Activated naive CD8-positive, alpha-beta T cell treated with anti-CD3 and anti-CD28 coated beads, Interleukin-2, amount 10 ng/mL, durations not matched to agents 7 days and 5 days (primary cell): Measurements from ENCODE around the gene UBLCP1. TPM values are rescaled to one million over a fixed set of nuclear protein-coding genes. Genes with fewer than 3 reads are reported as not detected.

Source experiments
- ATAC-seq: fragments of 150-1000 bp; cut with Tn5 transposase; one replicate; pipeline ENCODE4 v1.10.0; 2021; ENCODE audit warnings: low read depth, moderate library complexity
- POLR2A ChIA-PET: fragments of 350-600 bp; sonication (Branson Sonifier 250); formaldehyde crosslinking; loops from one replicate; lab custom pipeline; 2021; ENCODE audit warnings: antibody characterized with exemption; lab: Charles Lee
- DNase-seq: peaks from one replicate; pipeline ENCODE4 v3.0.0; 2021
- H3K27ac Mint-ChIP-seq: one replicate; pipeline ENCODE4 v1.8.0; 2022; ENCODE audit warnings: mild to moderate bottlenecking, mixed read lengths
- H3K27me3 Mint-ChIP-seq: one replicate; pipeline ENCODE4 v1.8.0; 2022; ENCODE audit warnings: mild to moderate bottlenecking, moderate library complexity, mixed read lengths
- H3K36me3 Mint-ChIP-seq: one replicate; pipeline ENCODE4 v1.8.0; 2021; ENCODE audit warnings: mild to moderate bottlenecking, mixed read lengths
- H3K4me1 Mint-ChIP-seq: one replicate; pipeline ENCODE4 v1.8.0; 2021; ENCODE audit warnings: mixed read lengths
- H3K4me3 Mint-ChIP-seq: one replicate; pipeline ENCODE4 v1.8.0; 2022; ENCODE audit warnings: mild to moderate bottlenecking, moderate library complexity, mixed read lengths
- H3K9me3 Mint-ChIP-seq: one replicate; pipeline ENCODE4 v1.8.0; 2021; ENCODE audit warnings: mixed read lengths
- total RNA-seq, 2 experiments: library from RNA; stranded (reverse); gene quantifications; one replicate each; pipeline ENCODE4 v1.2.3, GENCODE V29; 2021

The UBLCP1 gene
- total RNA-seq, 2 experiments from 2014 or later = 28.7 to 30.8 TPM

GRCh38 chr5:159303286-159303685 is 40.2 kb downstream of the UBLCP1 start:
- peaks cover 31% of the 10 kb centered on the region for H3K27me3 Mint-ChIP-seq

DNA sequence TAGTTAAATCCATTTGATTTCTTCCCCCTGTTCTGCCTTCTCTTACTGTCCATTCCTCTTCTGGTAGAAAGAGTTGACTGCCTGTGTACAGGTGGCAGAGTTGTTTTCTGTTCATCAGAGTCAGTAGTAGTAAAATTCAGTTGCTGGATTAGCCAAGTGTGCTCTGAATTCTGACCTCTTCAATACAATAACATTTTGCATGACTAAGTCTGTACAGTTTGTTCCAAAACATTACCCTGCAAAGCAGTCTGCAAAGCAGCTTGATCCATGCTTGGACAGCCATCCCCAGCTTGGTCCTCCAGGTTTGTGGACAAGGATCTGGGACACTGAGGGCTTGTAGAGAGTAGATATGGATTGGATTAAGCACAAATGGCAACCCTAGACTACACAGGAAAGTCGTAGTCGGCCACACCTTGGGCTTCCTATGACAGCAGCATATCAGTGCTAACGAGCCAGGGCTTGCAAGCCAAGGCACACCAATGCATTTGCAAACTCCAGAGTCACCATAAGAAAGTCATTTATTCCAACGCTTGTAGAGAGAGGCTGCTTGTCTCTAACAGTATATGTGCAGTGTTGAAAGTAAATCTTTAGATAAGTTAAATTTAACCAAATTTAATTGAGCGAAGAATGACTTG is 42.0 kb downstream of the UBLCP1 start:
- POLR2A ChIA-PET = no interaction called here
- DNase-seq = no peak
- no peak overlapping the region for H3K27ac Mint-ChIP-seq
- H3K4me3 Mint-ChIP-seq = no peak overlapping the region
- ATAC-seq = no peak
- peaks cover 2% of the 10 kb centered on the region for H3K36me3 Mint-ChIP-seq
- H3K27me3 Mint-ChIP-seq = peaks cover 47% of the 10 kb centered on the region
- no peaks in the 10 kb centered on the region for H3K4me1 Mint-ChIP-seq
- H3K9me3 Mint-ChIP-seq = peaks cover 17% of the 10 kb centered on the region

More at GRCh38 chr5:159303286-159303685, 40.2 kb downstream of the UBLCP1 start:
- Mint-ChIP-seq H3K27ac (no peak overlapping the region), H3K36me3 (peaks cover 6% of the 10 kb centered on the region), H3K4me3 (no peak overlapping the region), H3K9me3 (peaks cover 25% of the 10 kb centered on the region), H3K4me1 (no peaks in the 10 kb centered on the region)
- DNase-seq (no peak), ATAC-seq (no peak)
- POLR2A ChIA-PET = no interaction called here

- POLR2A ChIA-PET = no interaction called here
- DNase-seq (no peak), ATAC-seq (no peak)
- H3K27me3 Mint-ChIP-seq = peaks cover 68% of the 10 kb centered on the region
- H3K4me3 Mint-ChIP-seq = peak overlapping the region; percentile 33
- H3K4me1 Mint-ChIP-seq = peaks cover 7% of the 10 kb centered on the region
- no peaks in the 10 kb centered on the region for H3K36me3 Mint-ChIP-seq
- no peak overlapping the region for H3K27ac Mint-ChIP-seq
- no peaks in the 10 kb centered on the region for H3K9me3 Mint-ChIP-seq
Measured at GRCh38 chr5:159309689-159310433, 46.8 kb downstream of the UBLCP1 start.

- Mint-ChIP-seq H3K27me3 (peaks cover 62% of the 10 kb centered on the region), H3K4me1 (peaks cover 7% of the 10 kb centered on the region), H3K36me3 (no peaks in the 10 kb centered on the region), H3K9me3 (no peaks in the 10 kb centered on the region), H3K4me3 (peak overlapping the region; percentile 33), H3K27ac (no peak overlapping the region)
- POLR2A ChIA-PET = no interaction called here
- ATAC-seq (peak; percentile 88), DNase-seq (peak; percentile 43)
Measured at GRCh38 chr5:159310511-159310910, 47.4 kb downstream of the UBLCP1 start.

DNA sequence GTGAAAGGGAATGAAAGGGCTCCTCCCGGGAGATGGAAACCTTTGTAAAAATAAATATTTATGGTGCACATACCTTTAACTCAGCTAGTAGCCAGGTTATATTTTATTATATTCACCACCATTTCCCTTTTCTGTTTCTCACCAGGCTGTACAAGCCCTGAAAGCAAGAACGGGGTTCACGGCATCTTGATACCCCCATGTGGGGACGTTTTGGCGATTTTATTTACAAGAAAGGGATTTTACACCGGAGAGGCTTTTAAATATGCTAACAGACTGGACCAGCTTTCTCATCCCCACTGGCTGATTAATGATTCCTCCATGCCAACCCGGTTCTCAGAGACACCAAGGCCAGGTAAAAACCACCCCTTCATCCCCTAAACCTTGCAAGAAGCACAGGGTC is 48.0 kb downstream of the UBLCP1 start:
- Mint-ChIP-seq H3K27ac (no peak overlapping the region), H3K4me1 (peaks cover 7% of the 10 kb centered on the region), H3K9me3 (no peaks in the 10 kb centered on the region), H3K27me3 (peaks cover 57% of the 10 kb centered on the region), H3K36me3 (no peaks in the 10 kb centered on the region), H3K4me3 (no peak overlapping the region)
- POLR2A ChIA-PET = no interaction called here
- ATAC-seq = no peak
- DNase-seq = no peak

GRCh38 chr5:159313197-159313596 is 50.1 kb downstream of the UBLCP1 start:
- peaks cover 9% of the 10 kb centered on the region for H3K4me1 Mint-ChIP-seq
- H3K27me3 Mint-ChIP-seq = peaks cover 50% of the 10 kb centered on the region
- no peak overlapping the region for H3K4me3 Mint-ChIP-seq
- DNase-seq (no peak), ATAC-seq (no peak)
- no peaks in the 10 kb centered on the region for H3K9me3 Mint-ChIP-seq
- no peaks in the 10 kb centered on the region for H3K36me3 Mint-ChIP-seq
- POLR2A ChIA-PET = no interaction called here
- no peak overlapping the region for H3K27ac Mint-ChIP-seq

DNA sequence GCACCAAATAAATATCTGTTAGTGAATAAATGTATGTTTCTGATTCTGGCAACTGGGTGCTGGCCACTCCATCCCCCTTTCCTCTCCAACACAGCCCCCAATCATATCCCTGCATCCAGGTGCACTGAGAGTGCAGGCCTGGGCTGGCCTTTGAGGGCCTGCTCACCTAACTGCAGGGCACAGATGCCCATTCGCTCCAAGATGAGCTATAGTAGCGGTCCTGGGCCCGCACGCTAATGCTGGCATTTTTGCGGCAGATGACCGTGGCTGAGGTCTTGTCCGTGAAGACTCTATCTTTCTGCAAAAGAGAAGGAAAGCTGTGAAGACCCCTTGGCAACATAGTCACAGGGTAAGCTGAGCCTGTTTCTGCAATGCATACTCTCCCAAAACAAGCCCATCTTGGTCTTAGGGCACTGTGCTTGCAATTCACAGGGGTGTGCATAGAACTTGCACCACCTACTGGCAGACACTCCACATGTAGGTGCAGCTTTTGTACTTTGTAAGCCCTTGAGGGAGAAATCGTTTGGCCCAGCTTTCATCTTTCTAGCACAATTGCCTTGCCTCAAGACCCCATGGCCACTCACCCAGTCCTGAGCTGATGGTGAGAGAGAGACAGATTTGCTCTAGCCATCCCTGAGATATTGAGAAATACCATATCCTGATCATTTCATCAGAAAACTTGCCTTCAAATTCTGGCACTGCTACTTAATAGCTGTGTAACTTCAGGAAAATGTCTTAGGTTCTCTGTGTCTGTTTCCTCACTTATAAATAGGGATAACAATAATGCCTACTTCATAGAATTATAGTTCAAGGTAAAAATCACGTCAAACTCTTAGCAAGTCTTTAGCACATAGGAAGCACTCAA is 53.7 kb downstream of the UBLCP1 start:
- H3K27ac Mint-ChIP-seq = no peak overlapping the region
- H3K9me3 Mint-ChIP-seq = no peaks in the 10 kb centered on the region
- H3K4me3 Mint-ChIP-seq = no peak overlapping the region
- DNase-seq (no peak), ATAC-seq (peak; percentile 87)
- no peaks in the 10 kb centered on the region for H3K36me3 Mint-ChIP-seq
- peaks cover 17% of the 10 kb centered on the region for H3K27me3 Mint-ChIP-seq
- H3K4me1 Mint-ChIP-seq = peaks cover 2% of the 10 kb centered on the region
- POLR2A ChIA-PET = no interaction called here

GRCh38 chr5:159317849-159318248 is 54.8 kb downstream of the UBLCP1 start:
- Mint-ChIP-seq H3K27ac (no peak overlapping the region), H3K4me3 (no peak overlapping the region), H3K27me3 (peaks cover 6% of the 10 kb centered on the region), H3K9me3 (no peaks in the 10 kb centered on the region), H3K4me1 (peaks cover 2% of the 10 kb centered on the region), H3K36me3 (no peaks in the 10 kb centered on the region)
- ATAC-seq (no peak), DNase-seq (no peak)
- POLR2A ChIA-PET = no interaction called here

- ATAC-seq = no peak
- Mint-ChIP-seq H3K27ac (no peak overlapping the region), H3K9me3 (no peaks in the 10 kb centered on the region), H3K4me1 (peaks cover 2% of the 10 kb centered on the region), H3K4me3 (no peak overlapping the region), H3K27me3 (peaks cover 5% of the 10 kb centered on the region), H3K36me3 (no peaks in the 10 kb centered on the region)
- POLR2A ChIA-PET = no interaction called here
- DNase-seq = no peak
Measured at GRCh38 chr5:159318448-159318847, 55.4 kb downstream of the UBLCP1 start.

DNA sequence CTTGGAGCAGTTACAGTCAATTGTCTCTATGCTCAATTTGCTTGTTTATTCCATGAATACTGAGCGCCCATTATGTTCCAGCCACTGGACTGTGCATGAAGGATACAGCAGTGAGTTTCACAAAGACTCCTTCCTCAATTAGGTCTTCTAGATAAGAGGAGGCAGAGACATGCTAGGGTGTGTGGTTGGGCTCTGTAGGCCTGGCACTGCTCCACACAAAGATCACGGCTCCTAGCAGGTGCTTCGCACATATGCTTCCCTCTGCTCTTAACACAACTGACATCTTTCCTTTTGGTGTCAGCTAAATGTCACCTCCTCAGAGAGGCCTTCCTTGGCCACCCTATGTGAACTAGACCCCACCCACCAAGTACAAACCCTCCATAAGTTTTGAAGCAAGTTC is 56.3 kb downstream of the UBLCP1 start:
- Mint-ChIP-seq H3K9me3 (no peaks in the 10 kb centered on the region), H3K27ac (no peak overlapping the region), H3K4me1 (peaks cover 2% of the 10 kb centered on the region), H3K4me3 (no peak overlapping the region), H3K27me3 (peaks cover 2% of the 10 kb centered on the region), H3K36me3 (no peaks in the 10 kb centered on the region)
- no peak for ATAC-seq
- POLR2A ChIA-PET = no interaction called here
- DNase-seq = no peak

DNA sequence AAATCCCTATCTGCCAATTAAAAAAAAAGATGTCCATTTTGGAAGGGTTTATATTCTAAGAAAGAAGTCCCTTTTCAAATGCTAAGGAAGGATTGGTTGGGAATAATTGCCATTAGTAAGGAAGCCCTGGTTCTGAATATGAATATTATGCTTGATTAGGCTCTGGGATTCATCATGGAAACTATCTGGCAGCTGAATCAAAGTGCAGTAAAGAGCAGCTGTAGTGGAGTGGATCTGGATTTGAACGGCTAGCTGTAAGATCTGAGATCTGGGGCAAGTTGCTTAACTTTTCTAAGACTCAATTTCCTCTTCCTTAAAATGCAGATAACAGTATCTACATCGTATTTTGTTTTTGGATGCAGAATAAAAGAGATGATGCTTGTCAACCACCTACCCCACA is 56.7 kb downstream of the UBLCP1 start:
- peaks cover 2% of the 10 kb centered on the region for H3K4me1 Mint-ChIP-seq
- H3K27me3 Mint-ChIP-seq = peaks cover 3% of the 10 kb centered on the region
- POLR2A ChIA-PET = no interaction called here
- no peak overlapping the region for H3K27ac Mint-ChIP-seq
- H3K36me3 Mint-ChIP-seq = no peaks in the 10 kb centered on the region
- no peak for ATAC-seq
- no peak overlapping the region for H3K4me3 Mint-ChIP-seq
- no peak for DNase-seq
- H3K9me3 Mint-ChIP-seq = no peaks in the 10 kb centered on the region

DNA sequence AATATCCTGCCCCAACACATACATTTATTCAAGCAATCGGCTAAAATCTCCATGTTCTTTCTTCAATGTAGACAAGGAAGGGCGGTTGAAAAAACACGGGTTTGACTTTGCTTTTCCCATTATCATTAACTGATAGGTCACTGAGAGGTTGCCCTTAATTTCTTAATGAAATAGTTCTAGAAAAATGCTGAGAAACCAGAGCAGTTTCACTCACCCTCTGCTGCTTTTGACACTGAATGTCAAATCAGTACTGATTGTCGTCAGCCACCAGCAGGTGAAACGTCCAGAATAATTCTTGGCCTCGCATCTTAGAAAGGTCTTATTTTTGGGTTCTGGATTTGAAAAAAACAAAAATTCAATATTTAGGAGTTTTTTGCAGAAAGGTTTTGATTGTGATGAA is 59.1 kb downstream of the UBLCP1 start:
- Mint-ChIP-seq H3K27me3 (peaks cover 8% of the 10 kb centered on the region), H3K36me3 (no peaks in the 10 kb centered on the region), H3K4me3 (no peak overlapping the region), H3K9me3 (no peaks in the 10 kb centered on the region), H3K27ac (no peak overlapping the region), H3K4me1 (no peaks in the 10 kb centered on the region)
- DNase-seq (no peak), ATAC-seq (no peak)
- POLR2A ChIA-PET = no interaction called here

DNA sequence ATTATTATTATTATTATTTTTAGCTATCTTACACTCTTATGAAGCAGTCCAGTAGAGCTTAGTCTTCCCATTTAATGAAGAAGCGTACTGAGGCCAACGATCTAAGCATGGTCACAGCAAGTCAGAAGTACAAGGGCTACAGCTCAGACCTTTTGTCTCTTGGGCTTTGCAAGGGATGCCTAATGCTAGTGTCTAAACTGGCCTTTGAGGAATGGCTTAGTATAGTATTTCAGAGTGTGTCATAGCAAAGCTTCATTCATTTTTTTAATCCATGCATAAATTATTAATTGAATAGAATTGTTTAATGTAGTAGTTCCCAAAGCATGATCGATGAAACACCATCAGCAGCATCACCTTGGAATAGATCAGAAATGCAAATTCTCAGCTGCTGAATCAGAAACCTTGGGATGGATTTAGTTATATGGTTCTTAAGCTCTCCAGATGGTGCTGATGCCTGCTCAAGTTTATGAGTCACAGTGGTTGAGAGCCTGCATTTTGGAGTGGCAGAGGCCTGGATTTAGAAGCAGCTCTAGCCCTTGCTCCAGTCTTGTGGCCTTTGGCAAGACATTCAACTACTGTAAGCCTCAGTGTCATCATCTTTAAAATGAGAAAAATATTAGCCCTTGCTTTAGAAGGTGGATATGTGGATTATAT is 61.1 kb downstream of the UBLCP1 start:
- H3K4me1 Mint-ChIP-seq = no peaks in the 10 kb centered on the region
- no peaks in the 10 kb centered on the region for H3K9me3 Mint-ChIP-seq
- H3K27ac Mint-ChIP-seq = no peak overlapping the region
- ATAC-seq (no peak), DNase-seq (no peak)
- POLR2A ChIA-PET = no interaction called here
- no peaks in the 10 kb centered on the region for H3K36me3 Mint-ChIP-seq
- H3K27me3 Mint-ChIP-seq = peaks cover 18% of the 10 kb centered on the region
- no peak overlapping the region for H3K4me3 Mint-ChIP-seq
